Karpas-422 (cell line): ENCODE data around the gene RRP8. TPM values are rescaled to one million over a fixed set of nuclear protein-coding genes. Genes with fewer than 3 reads are reported as not detected.

ENCODE experiments used
- DNase-seq: peaks from one replicate; pipeline ENCODE4 v3.0.0-alpha.2; 2015
- H2AFZ ChIP-seq: fragments of 200-600 bp; sonication (generic); 2 replicates; pipeline ENCODE4 v1.6.1; 2014; ENCODE audit warnings: antibody characterized with exemption, low read length, mixed read lengths
- H3K27ac ChIP-seq: fragments of 200-600 bp; sonication (generic); 2 replicates; pipeline ENCODE4 v1.5.1; 2014; ENCODE audit warnings: mild to moderate bottlenecking, low read length, moderate library complexity
- H3K27me3 ChIP-seq: fragments of 200-600 bp; sonication (generic); 2 replicates; pipeline ENCODE4 v1.6.1; 2014; ENCODE audit warnings: low read length, mixed read lengths
- H3K36me3 ChIP-seq: fragments of 200-600 bp; sonication (generic); 2 replicates; pipeline ENCODE4 v1.6.1; 2014; ENCODE audit warnings: low read length, mixed read lengths; ENCODE audit not compliant: insufficient read depth
- H3K4me1 ChIP-seq: fragments of 200-600 bp; sonication (generic); 2 replicates; pipeline ENCODE4 v1.6.1; 2014; ENCODE audit warnings: mild to moderate bottlenecking, low read length, mixed read lengths
- H3K4me2 ChIP-seq: fragments of 200-600 bp; sonication (generic); 2 replicates; pipeline ENCODE4 v1.6.1; 2014; ENCODE audit warnings: low read length, low read depth, mild to moderate bottlenecking; ENCODE audit not compliant: poor library complexity, severe bottlenecking
- H3K4me3 ChIP-seq: fragments of 200-600 bp; sonication (generic); 2 replicates; pipeline ENCODE4 v1.5.1; 2014; ENCODE audit warnings: mild to moderate bottlenecking, antibody characterized with exemption, low read length, mixed read lengths
- H3K79me2 ChIP-seq: fragments of 200-600 bp; sonication (generic); 2 replicates; pipeline ENCODE4 v1.6.1; 2014; ENCODE audit warnings: mild to moderate bottlenecking, low read length, mixed read lengths
- H3K9ac ChIP-seq: fragments of 200-600 bp; sonication (generic); 2 replicates; pipeline ENCODE4 v1.6.0; 2014; ENCODE audit warnings: low read length
- H3K9me2 ChIP-seq: fragments of 200-600 bp; sonication (generic), shearing (Covaris generic); replicated peaks from 2 replicates; pipeline ENCODE4 v1.6.0; 2014; ENCODE audit warnings: mild to moderate bottlenecking, low read length, moderate library complexity; ENCODE audit not compliant: insufficient read depth
- H3K9me3 ChIP-seq: fragments of 300-700, 200-600 bp; sonication (generic); 2 replicates; pipeline ENCODE4 v1.6.1; 2014; ENCODE audit warnings: low read length, mixed read lengths
- H4K20me1 ChIP-seq: fragments of 200-600 bp; sonication (generic); 2 replicates; pipeline ENCODE4 v1.6.1; 2014; ENCODE audit warnings: mild to moderate bottlenecking, antibody characterized with exemption, low read length, low read depth; ENCODE audit not compliant: insufficient read depth
- total RNA-seq: library from RNA; depleted of rRNA; stranded (reverse); fragments of >200 nt; shearing (Covaris generic); gene quantifications from 2 replicates; pipeline ENCODE4 v1.2.3, GENCODE V29; 2014; ENCODE audit warnings: low replicate concordance

Gene RRP8
- total RNA-seq, 1 experiment from 2014 or later: 10.8 TPM

- Histone ChIP-seq H4K20me1 (no peaks in the 10 kb centered on the region; the same call in 1 of the 2 replicates), H3K9me2 (no peaks in the 10 kb centered on the region), H3K36me3 (0 out of 2 replicates have a peak, but pooled peaks cover 2% of the 10 kb centered on the region), H2AFZ (no peak overlapping the region), H3K9me3 (no peaks in the 10 kb centered on the region), H3K4me3 (no peak overlapping the region), H3K4me1 (peaks cover 37% of the 10 kb centered on the region), H3K4me2 (no peak overlapping the region), H3K9ac (no peak overlapping the region), H3K79me2 (peaks cover 22% of the 10 kb centered on the region), H3K27ac (no peak overlapping the region), H3K27me3 (no peaks in the 10 kb centered on the region)
- no peak for DNase-seq
These were observed 12.6 kb upstream of the RRP8 start for GRCh38 chr11:6615882-6616585.

GRCh38 chr11:6615046-6615445 is 11.6 kb upstream of the RRP8 start:
- Histone ChIP-seq H3K4me2 (no peak overlapping the region), H3K9me2 (no peaks in the 10 kb centered on the region), H3K27ac (no peak overlapping the region), H3K79me2 (peaks cover 31% of the 10 kb centered on the region), H3K9ac (no peak overlapping the region), H2AFZ (no peak overlapping the region), H3K9me3 (no peaks in the 10 kb centered on the region), H3K36me3 (peaks cover 12% of the 10 kb centered on the region; the same call in 1 of the 2 replicates), H3K4me1 (peaks cover 45% of the 10 kb centered on the region), H4K20me1 (no peaks in the 10 kb centered on the region; the same call in 1 of the 2 replicates), H3K4me3 (no peak overlapping the region), H3K27me3 (no peaks in the 10 kb centered on the region)
- DNase-seq: no peak

DNA sequence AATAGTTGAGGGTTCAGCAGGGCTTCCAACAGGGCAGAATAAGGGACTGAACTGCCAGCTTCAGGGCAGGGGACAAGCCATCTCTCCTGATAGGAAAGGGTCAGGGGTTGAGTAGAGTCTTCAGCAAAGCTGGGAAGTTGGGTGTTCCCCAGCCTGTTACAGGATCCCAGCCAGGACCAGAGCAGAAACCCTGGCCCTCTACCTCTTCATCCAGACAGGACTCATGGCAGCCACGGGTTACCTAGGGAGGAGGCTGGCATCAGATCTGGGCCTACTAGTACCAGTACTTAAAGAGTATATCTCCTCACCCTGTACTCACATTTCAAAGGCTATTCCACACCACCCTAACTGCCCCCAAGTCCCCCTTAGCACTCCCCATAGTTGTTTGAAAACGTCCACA is 11.0 kb upstream of the RRP8 start:
- Histone ChIP-seq H4K20me1 (no peaks in the 10 kb centered on the region; the same call in 1 of the 2 replicates), H3K27me3 (no peaks in the 10 kb centered on the region), H3K79me2 (peaks cover 34% of the 10 kb centered on the region), H3K9ac (no peak overlapping the region), H3K9me2 (no peaks in the 10 kb centered on the region), H3K4me2 (no peak overlapping the region), H3K4me3 (no peak overlapping the region), H3K4me1 (peaks cover 39% of the 10 kb centered on the region), H3K9me3 (no peaks in the 10 kb centered on the region), H3K36me3 (peaks cover 18% of the 10 kb centered on the region; the same call in 1 of the 2 replicates), H2AFZ (no peak overlapping the region), H3K27ac (no peak overlapping the region)
- no peak for DNase-seq

DNA sequence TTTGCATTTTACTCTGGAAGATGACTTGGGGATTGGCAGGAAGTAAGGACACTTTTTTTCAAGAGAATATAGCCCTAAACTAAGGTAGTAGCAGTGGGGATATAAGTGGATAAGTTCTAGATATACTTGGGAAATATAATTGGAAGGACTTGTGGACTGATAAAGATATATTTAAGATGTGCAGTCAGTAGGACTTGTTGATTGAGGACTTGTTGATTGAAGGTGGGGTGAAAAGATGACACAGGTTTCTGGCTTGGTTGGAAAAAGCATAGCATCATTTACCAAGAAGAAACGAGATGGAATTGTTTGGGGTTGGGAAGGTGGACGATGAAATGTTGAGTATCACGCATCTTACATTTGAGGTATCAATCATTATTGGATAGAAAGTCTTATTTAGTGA is 10.1 kb upstream of the RRP8 start:
- no peak for DNase-seq
- Histone ChIP-seq H3K36me3 (peaks cover 19% of the 10 kb centered on the region; the same call in 1 of the 2 replicates), H3K9ac (no peak overlapping the region; the same call in 1 of the 2 replicates), H3K4me2 (peak overlapping the region; percentile 68), H4K20me1 (no peaks in the 10 kb centered on the region; the same call in 1 of the 2 replicates), H3K27me3 (no peaks in the 10 kb centered on the region), H3K27ac (no peak overlapping the region), H3K9me2 (no peaks in the 10 kb centered on the region), H2AFZ (no peak overlapping the region), H3K4me3 (no peak overlapping the region), H3K9me3 (no peaks in the 10 kb centered on the region), H3K79me2 (peaks cover 28% of the 10 kb centered on the region), H3K4me1 (peaks cover 34% of the 10 kb centered on the region)

DNA sequence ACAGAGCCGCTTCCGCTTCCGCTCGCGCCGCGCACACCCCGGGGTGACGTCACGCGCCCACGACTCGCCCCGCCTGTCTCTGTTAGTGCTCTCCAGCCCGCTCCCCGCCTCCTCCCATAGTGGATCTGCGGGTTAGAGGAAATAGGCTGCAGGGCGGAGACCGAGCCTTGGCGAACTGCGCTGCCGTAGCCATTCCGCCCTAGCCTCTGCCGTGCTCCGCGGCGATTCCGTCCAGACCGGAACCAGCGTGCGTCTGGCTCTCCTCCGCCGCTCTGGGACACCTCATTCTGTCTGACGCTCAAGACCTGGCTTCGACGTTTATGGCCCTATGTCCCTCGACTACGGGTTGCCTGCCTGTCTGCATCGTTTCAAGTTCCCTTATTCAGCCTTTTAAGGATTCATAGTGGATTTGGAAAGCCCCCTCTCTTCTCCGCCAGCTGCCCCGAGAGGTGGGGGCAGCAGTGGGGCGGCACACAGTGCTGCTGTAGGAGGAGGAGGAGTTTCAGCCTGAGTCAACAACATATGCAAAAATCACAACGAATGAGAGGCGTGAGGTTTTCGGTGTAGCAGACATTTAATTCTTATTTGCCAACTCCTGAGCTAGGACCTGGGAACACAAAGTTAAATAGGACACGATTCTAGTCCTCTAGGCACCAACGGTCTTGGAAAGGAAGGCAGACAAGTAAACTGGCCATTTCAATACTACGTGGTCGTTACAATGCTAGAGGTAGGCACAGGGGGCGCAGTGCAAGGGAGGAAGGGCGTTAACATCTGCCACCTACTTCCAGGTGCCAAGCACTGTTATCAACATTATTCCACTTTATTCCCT is 9.0 kb upstream of the RRP8 start, which contains the start of gene TAF10:
TSS of gene TAF10 (minus strand) at position 4 of the 829 bp plus-strand sequence. CDS start 27 bp downstream, outside the sequence.
- Histone ChIP-seq H3K4me3 (peak within 1 kb of the TSS; percentile 75), H3K27me3 (no peaks in the 10 kb centered on the region), H3K9me3 (no peaks in the 10 kb centered on the region), H3K9ac (peak within 1 kb of the TSS; percentile 91), H3K79me2 (peaks cover 27% of the 10 kb centered on the region), H4K20me1 (no peaks in the 10 kb centered on the region; the same call in 1 of the 2 replicates), H3K4me1 (peaks cover 33% of the 10 kb centered on the region), H3K4me2 (peak within 1 kb of the TSS; percentile 84), H3K27ac (peak within 1 kb of the TSS; percentile 84), H2AFZ (peak within 1 kb of the TSS; percentile 6; the same call in 1 of the 2 replicates), H3K36me3 (peaks cover 24% of the 10 kb centered on the region), H3K9me2 (no peaks in the 10 kb centered on the region)
- DNase-seq: peak; percentile 97

DNA sequence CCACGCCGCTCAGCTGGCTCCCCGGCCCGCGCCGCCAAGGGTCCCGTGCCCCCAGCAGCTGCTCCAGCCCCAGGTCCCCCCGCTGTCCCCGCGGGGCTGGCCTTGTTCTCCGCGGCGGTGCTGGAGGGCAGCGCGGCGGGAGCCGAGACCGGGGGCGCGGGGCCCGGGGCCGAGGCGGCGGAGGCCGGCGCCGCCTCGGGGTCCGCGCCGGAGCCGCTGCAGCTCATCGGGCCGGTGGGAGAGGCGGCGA is 8.5 kb upstream of the RRP8 start:
- Histone ChIP-seq H3K9me3 (no peaks in the 10 kb centered on the region), H3K4me1 (peaks cover 39% of the 10 kb centered on the region), H3K9ac (peak overlapping the region; percentile 91), H3K27ac (no peak overlapping the region; the same call in 1 of the 2 replicates), H3K9me2 (no peaks in the 10 kb centered on the region), H3K36me3 (peaks cover 24% of the 10 kb centered on the region), H3K27me3 (no peaks in the 10 kb centered on the region), H3K4me3 (peak overlapping the region; percentile 75), H4K20me1 (no peaks in the 10 kb centered on the region; the same call in 1 of the 2 replicates), H2AFZ (no peak overlapping the region), H3K4me2 (peak overlapping the region; percentile 84), H3K79me2 (peaks cover 32% of the 10 kb centered on the region)
- DNase-seq: no peak

DNA sequence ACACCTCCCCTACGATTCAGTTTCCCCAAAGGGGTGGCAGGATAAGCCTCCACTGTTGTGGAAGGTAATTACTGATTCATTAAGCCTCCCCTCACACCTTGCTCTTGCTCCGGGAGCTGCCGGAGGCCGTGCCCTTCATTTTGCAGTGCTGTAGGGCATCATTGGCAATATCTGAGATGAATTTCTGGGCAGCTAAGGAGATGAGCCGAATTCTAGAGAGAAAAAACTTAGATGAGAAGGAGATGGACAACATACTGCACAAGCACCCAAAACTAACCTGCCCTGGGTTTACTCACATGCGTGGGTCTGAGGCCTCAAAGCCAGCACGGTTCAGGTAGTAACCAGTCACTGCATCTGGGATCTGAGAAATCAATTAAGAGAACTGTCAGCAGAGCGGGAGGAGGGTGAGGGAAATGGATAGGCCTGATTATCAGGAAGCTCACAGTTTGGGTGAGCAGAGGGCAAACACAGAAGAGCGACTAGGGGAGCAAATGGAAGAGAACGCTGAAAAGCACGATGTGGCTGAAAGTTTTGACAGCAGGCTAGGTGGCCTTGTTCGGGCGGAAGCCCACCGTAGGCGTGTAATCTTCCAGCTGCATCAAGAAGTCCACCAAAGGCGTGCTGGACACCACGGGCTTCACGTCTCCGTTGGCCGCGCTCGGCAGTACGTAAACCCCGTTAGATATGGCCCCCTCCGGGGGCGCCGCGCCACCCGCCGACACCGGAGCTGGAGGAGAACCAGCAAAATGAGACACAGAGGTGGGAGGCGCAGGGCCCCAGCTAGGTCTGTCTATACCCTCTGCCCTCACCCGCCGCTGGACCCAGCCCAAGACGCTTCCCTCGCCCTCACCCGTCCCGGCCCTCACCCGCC is 7.9 kb upstream of the RRP8 start:
- DNase-seq: peak; percentile 58
- Histone ChIP-seq H3K36me3 (peaks cover 24% of the 10 kb centered on the region), H4K20me1 (no peaks in the 10 kb centered on the region; the same call in 1 of the 2 replicates), H3K27ac (no peak overlapping the region; the same call in 1 of the 2 replicates), H3K9ac (peak overlapping the region; percentile 91), H3K27me3 (no peaks in the 10 kb centered on the region), H3K9me2 (no peaks in the 10 kb centered on the region), H3K9me3 (no peaks in the 10 kb centered on the region), H3K4me2 (peak overlapping the region; percentile 84), H3K4me1 (peaks cover 44% of the 10 kb centered on the region), H2AFZ (no peak overlapping the region), H3K4me3 (peak overlapping the region; percentile 75), H3K79me2 (peaks cover 38% of the 10 kb centered on the region)
